ENCODE results near the gene CFTR.
"Not testable (repeated sequence)": the region's sequence is repeated elsewhere in the genome, so short reads cannot be mapped to it uniquely, and the experiment has no call there.

Gene CFTR

DNA sequence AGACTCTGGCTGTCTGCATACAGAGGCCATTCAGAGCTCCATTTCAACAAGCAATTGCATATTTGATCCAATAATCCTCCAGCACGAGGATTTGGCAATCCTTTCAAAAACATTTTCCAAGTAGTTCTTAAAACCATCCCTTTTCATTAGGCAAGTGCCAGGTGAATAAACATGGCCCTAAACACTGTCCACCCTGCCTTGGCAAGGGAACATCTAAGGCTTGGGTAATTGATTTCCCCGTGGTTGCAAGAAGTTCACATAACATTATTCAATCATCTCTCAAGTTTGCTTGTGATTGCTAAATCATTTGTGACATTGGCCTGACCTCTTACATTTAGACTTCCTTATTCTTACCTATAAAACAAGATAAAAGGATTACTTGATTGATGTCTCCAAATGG lies 218.2 kb downstream of the CFTR start:
- DNase-seq = no peak

DNA sequence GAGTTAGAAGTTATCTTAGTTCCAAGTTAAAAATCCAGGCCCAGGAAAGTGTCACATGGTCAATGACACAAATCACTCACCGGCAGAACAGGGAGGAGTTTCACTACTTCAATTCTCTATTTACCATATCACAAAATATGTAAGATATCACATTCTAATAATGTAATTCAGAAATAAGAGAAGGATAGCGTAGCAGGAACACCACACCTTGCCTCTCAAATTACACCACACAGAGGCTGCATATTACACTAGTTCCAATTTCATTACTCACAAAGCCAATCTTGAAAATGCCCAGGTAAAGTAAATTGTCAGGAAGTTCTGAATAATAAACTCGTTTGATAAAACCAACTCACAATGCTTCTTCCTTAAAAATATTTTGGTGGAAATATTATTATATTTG lies 224.2 kb downstream of the CFTR start:
- DNase-seq = no peak

DNA sequence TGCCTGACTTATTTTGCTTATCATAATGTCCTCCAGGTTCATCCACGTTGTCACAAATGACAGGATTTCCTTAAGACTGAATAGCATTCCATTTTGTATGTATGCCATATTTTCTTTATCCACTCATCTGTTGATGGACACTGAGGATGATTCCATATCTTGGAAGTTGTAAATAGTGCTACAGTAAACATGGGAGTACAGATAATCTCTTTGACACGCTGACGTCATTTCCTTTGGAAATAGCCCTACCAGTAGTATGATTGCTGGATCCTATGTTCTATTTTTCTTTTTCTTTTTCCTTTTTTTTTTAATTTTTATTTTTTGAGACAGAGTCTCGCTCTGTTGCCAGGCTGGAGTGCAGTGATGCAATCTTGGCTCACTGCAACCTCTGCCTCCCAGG lies 225.8 kb downstream of the CFTR start:
- DNase-seq = no peak

DNA sequence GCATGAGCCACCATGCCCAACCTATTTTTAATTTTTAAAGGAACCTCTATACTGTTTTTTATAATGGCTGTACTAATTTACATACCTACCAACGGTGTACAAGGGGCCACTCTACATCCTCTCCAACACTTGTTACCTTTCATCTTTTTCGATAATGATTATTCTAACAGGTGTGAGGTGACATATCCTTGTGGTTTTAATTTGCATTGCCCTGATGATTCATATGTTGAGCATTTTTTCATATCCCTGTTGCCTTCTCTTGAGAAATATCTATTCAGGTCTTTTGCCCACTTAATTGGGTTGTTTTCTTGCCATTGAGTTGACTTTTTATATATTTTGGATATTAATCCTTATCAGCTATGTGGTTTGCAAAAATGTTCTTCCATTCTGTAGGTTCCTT lies 226.4 kb downstream of the CFTR start:
- no peak for DNase-seq

DNA sequence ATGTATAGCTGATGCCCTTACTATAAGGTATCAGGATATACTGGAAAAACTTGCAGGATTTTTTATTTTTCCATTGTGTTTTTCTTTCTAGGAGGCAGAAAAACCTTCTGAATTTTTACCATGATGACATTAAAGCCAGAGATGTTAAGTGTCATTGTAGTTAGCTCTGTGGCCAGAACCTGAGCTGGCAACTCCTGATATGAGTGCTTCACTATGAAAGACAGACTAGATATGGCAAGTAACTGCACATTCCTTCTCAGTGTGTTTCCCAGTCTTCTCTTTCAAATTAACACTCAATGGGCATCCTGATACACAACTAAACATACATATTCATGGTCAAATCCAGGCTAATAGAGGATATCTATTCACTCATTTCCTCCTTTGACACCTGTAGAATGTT lies 227.3 kb downstream of the CFTR start:
- no peak for DNase-seq

DNA sequence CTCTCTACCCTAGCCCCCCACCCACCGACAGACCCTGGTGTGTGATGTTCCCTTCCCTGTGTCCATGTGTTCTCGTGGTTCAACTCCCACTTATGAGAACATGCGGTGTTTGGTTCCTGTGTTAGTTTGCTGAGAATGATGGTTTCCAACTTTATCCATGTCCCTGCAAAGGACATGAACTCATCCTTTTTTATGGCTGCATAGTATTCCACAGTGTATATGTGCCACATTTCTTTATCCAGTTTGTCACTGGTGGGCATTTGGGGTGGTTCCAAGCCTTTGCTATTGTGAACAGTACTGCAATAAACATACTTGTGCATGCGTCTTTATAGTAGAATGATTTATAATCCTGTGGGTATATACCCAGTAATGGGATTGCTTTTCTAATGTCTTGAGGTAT lies 228.3 kb downstream of the CFTR start:
- not testable (repeated sequence) for DNase-seq

DNA sequence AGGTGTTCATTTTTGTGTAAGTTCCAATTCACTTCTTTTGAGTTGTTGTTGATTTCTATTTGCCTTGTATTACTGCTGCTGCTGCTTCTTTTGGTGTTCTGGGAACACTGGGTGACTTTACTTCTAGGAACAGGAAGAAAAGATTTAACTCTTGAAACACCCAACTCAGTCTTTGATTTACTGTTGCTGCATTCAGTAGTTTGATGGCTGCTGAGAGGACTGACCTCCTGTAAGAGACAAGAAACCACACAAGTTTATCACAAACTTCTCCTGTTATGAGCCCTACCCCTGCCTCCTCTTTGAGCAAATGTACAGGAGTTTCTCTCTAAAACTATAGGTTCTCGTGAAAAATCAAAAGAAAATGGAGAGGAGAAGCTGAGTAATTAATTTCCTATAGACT lies 231.7 kb downstream of the CFTR start:
- no peak for DNase-seq

DNA sequence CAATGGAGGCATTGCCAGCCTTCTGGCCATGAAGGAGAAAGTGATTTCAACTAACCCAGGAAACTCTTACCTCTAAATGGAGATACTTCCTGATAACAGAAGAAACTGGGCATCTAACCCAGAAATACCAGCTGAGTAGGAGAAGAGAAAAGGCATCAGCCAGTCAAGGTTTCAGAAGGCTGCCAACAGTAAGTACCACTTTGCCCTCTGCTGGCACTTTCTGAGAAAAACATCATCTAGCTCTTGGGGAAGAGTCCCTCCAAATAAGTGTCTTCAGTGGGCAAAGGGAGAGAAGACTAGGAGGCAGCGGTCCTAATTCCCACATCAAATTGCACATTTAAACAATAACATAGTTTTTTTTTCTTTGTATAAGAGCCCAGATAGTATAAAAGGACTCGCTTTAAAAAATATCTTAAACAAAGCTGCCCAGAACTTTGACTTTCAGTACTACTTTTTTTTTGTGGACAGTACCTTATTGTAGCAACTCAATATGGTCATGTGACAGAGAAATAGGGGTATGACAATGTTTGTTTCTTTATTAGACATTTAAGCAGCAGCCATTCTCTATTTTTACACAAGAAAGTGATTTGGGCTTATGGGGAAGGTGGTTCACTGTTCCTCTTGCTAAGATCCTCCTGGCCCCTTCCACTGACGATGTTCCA lies 236.1 kb downstream of the CFTR start:
- DNase-seq = no peak

DNA sequence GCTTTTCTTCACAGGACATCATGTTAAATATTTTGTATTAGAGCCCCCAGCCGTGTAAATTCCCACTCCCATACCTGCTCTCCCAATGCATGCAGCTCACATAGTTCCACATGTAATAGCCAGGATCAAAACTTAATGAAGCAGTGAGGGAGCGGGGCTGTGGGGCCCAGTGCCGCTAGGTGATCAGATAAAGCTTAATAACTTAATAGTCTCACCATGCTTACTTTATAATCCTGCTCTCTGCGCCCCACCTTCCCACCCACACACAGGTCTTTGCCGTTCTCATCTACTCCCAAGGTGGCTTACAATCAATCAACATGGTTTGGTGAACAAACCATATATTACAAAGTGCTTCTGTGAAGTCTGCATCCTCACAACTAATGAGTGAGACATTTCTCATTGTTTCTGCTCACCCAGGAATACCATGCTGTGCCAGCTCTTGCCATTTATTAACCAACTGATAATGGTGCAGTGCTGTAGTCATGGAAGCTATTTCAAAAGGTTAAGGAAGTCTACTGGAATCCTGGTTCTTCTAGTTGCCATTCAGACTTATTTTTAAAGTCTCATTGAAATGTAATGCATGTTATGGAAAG lies 237.0 kb downstream of the CFTR start:
- DNase-seq = no peak

DNA sequence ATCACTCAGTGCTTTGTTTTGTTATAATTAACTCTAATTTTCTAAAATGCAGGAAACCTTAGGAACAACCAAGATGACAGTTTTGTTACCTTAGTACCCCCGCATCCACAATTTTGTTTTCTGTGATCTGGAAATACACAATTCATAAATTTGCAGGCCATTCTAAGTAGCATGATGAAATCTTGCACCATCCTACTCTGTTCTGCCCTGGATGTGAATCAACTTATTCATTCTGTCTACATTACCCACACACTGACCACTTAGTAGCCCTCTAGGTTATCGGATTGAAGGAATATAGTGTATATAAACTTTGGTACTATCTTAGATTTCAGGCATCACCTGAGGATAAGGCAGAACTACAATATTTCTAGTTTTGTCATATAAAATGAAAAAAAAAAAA lies 237.5 kb downstream of the CFTR start:
- no peak for DNase-seq
